GM23338 (cell line): Measurements from ENCODE around the gene GPC6. TPM values are rescaled to one million over a fixed set of nuclear protein-coding genes. Genes with fewer than 3 reads are reported as not detected.

ENCODE experiments used
- ATAC-seq: fragments of 200-7000 bp; cut with Tn5 transposase; 3 replicates; pipeline ENCODE4 v1.9.1; 2020
- DNase-seq: peaks from one replicate; pipeline ENCODE4 v3.0.0-alpha.2; 2015; ENCODE audit warnings: low spot score
- H2AFZ ChIP-seq: fragments of 200-600 bp; sonication (generic); 2 replicates; pipeline ENCODE4 v1.8.0; 2016; ENCODE audit warnings: antibody characterized with exemption, mild to moderate bottlenecking, moderate library complexity
- H3F3A ChIP-seq: fragments of 200-600 bp; sonication (generic); replicated peaks from 2 replicates; pipeline ENCODE4 v1.8.0; 2017; ENCODE audit warnings: antibody characterized with exemption, mixed run types, low read depth
- H3K27ac ChIP-seq: fragments of 200-600 bp; sonication (generic); 2 replicates; pipeline ENCODE4 v1.6.1; 2016; ENCODE audit warnings: low read depth
- H3K27me3 ChIP-seq: fragments of 200-600 bp; sonication (generic); 2 replicates; pipeline ENCODE4 v1.8.0; 2016; ENCODE audit warnings: mild to moderate bottlenecking, mixed run types, moderate library complexity; ENCODE audit not compliant: insufficient read depth
- H3K36me3 ChIP-seq: fragments of 200-600 bp; sonication (generic); 2 replicates; pipeline ENCODE4 v1.8.0; 2016; ENCODE audit warnings: mild to moderate bottlenecking; ENCODE audit not compliant: insufficient read depth
- H3K4me1 ChIP-seq: fragments of 200-600 bp; sonication (generic); 2 replicates; pipeline ENCODE4 v1.8.0; 2016; ENCODE audit warnings: mild to moderate bottlenecking, moderate library complexity; ENCODE audit not compliant: insufficient read depth
- H3K4me2 ChIP-seq: fragments of 200-600 bp; sonication (generic); 2 replicates; pipeline ENCODE4 v1.7.1; 2017; ENCODE audit warnings: mixed run types
- H3K4me3 ChIP-seq: fragments of 200-600 bp; sonication (generic); 2 replicates; pipeline ENCODE4 v1.6.1; 2016; ENCODE audit warnings: mixed run types
- H3K79me2 ChIP-seq: fragments of 200-600 bp; sonication (generic); replicated peaks from 2 replicates; pipeline ENCODE4 v1.8.0; 2017; ENCODE audit warnings: mild to moderate bottlenecking; ENCODE audit not compliant: insufficient read depth
- H3K9me2 ChIP-seq: fragments of 200-600 bp; sonication (generic); 2 replicates; pipeline ENCODE4 v1.8.0; 2017; ENCODE audit not compliant: insufficient read depth
- H4K20me1 ChIP-seq: fragments of 200-600 bp; sonication (generic); replicated peaks from 2 replicates; pipeline ENCODE4 v1.8.0; 2017; ENCODE audit warnings: mild to moderate bottlenecking; ENCODE audit not compliant: insufficient read depth
- H3K27ac Mint-ChIP-seq: 2 replicates; pipeline ENCODE4 v1.8.0; 2020; ENCODE audit warnings: inconsistent platforms, mild to moderate bottlenecking, moderate library complexity, mixed read lengths
- H3K27me3 Mint-ChIP-seq: 3 replicates; pipeline ENCODE4 v1.8.0; 2022; ENCODE audit warnings: low read depth, mild to moderate bottlenecking, moderate library complexity, mixed read lengths, inconsistent platforms; ENCODE audit not compliant: insufficient read depth, poor library complexity
- H3K36me3 Mint-ChIP-seq: 3 replicates; pipeline ENCODE4 v1.8.0; 2021; ENCODE audit warnings: low read depth, mild to moderate bottlenecking, inconsistent platforms, moderate library complexity, mixed read lengths
- H3K4me1 Mint-ChIP-seq: 3 replicates; pipeline ENCODE4 v1.8.0; 2020; ENCODE audit warnings: mild to moderate bottlenecking, inconsistent platforms, mixed read lengths
- H3K4me3 Mint-ChIP-seq: 3 replicates; pipeline ENCODE4 v1.8.0; 2021; ENCODE audit warnings: moderate library complexity, mild to moderate bottlenecking, inconsistent platforms, mixed read lengths
- H3K9me3 Mint-ChIP-seq: 3 replicates; pipeline ENCODE4 v1.8.0; 2020; ENCODE audit warnings: moderate library complexity, mild to moderate bottlenecking, inconsistent platforms, mixed read lengths
- CREB1 ChIP-seq: fragments of 250-450 bp; sonication (Bioruptor Pico); IDR thresholded peaks from 2 replicates; pipeline ENCODE4 v1.5.0; 2020; ENCODE audit warnings: low read depth, mild to moderate bottlenecking, moderate library complexity
- EZH2 ChIP-seq: fragments of 200-600 bp; sonication (generic); IDR thresholded peaks from one replicate; pipeline ENCODE4 v1.8.0; 2017; ENCODE audit warnings: antibody characterized with exemption, mild to moderate bottlenecking, low read depth; ENCODE audit not compliant: unreplicated experiment
- EZH2phosphoT487 ChIP-seq: fragments of 200-600 bp; sonication (generic); IDR thresholded peaks from one replicate; pipeline ENCODE4 v1.8.1; 2018; ENCODE audit warnings: antibody characterized with exemption; ENCODE audit not compliant: unreplicated experiment
- JUNB ChIP-seq: IDR thresholded peaks from one replicate; pipeline ENCODE4 v1.6.1; 2016; ENCODE audit warnings: antibody characterized with exemption; ENCODE audit not compliant: unreplicated experiment
- NANOG ChIP-seq: IDR thresholded peaks from 2 replicates; pipeline ENCODE4 v1.6.1; 2016; ENCODE audit warnings: antibody characterized with exemption, borderline replicate concordance
- POLR2AphosphoS5 ChIP-seq: IDR thresholded peaks from 2 replicates; pipeline ENCODE4 v1.6.1; 2016; ENCODE audit warnings: antibody characterized with exemption, low read depth
- ZNF114 ChIP-seq: fragments of 250-450 bp; sonication (Bioruptor Pico); IDR thresholded peaks from 2 replicates; pipeline ENCODE4 v1.5.0; 2020; ENCODE audit warnings: mild to moderate bottlenecking, moderate library complexity
- ZNF331 ChIP-seq: fragments of 250-450 bp; sonication (Bioruptor Pico); IDR thresholded peaks from 2 replicates; pipeline ENCODE4 v1.5.0; 2020; ENCODE audit warnings: low read depth, mild to moderate bottlenecking, moderate library complexity
- polyA plus RNA-seq: library from polyadenylated mRNA; unstranded; fragments of >200 nt; fragmentation: Nextera tagmentation; extraction: Ambion mirVana; gene quantifications from 2 replicates; pipeline ENCODE4 v1.2.1, GENCODE V29; 2016
- total RNA-seq: library from RNA; depleted of rRNA; stranded (reverse); fragments of >200 nt; shearing (Covaris generic); gene quantifications from 2 replicates; pipeline ENCODE4 v1.2.3, GENCODE V29; 2014
- TF ChIP-seq, protein P1 (sequence below): IDR thresholded peaks from 2 replicates; pipeline ENCODE4 v1.6.1; 2016; ENCODE audit warnings: antibody characterized with exemption
- TF ChIP-seq, protein P2 (sequence below), 2 experiments: fragments of 200-600 bp in 1 of 2; sonication (generic) in 1 of 2; conservative IDR thresholded peaks; 2 replicates each; pipeline versions ENCODE4 v1.5.1 to v1.6.1; 2016 to 2017; ENCODE audit warnings: antibody characterized with exemption in 2 of 2, low read depth in 2 of 2, mild to moderate bottlenecking in 2 of 2, moderate library complexity in 1 of 2
- TF ChIP-seq, protein P3 (sequence below): fragments of 250-450 bp; sonication (Bioruptor Pico); IDR thresholded peaks from 2 replicates; pipeline ENCODE4 v1.5.0; 2020; ENCODE audit warnings: mild to moderate bottlenecking, moderate library complexity

Gene GPC6
- total and polyA plus RNA-seq, 2 experiments from 2014 or later = 6.4 to 28.6 TPM

DNA sequence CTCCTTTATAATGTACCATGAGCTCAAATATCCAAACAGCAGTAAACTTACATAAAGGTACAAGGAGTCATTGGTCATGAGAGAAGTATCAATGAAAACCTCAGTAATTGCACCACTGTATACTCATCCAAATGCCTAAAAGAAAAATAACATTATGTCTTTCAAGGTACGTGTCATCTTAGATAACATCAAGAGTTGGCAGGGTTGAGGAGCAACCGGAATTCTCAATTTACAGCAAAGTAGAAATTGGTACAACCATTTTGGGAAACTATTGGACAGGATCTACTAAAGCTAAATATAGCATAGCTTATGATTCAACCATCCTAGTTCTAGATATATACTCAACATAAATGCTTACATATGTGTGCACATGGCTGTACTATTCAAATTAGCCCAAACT lies 502.8 kb downstream of the GPC6 start:
- no peaks in the 10 kb centered on the region for H3K36me3 Mint-ChIP-seq
- no peaks in the 10 kb centered on the region for H3K4me1 ChIP-seq

DNA sequence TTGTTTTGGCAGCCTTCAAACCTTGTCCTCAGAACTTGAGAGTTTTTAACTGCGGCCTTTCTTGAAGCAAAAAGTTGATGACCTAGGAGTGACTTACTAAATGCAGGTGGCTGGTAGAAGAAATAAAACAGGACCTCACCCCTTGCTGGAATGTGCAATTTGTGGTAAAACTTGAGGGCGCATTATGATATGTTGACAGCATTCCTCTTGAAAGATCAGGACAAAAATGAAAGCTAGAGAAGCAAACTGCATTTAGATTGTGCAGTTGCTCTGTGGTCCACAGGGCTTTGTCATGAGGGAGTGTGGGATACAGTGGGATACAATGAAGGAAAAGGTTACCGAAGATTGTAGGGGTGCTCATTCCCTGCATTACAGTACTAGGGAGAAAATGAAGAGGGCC lies 504.2 kb downstream of the GPC6 start:
- H3K27me3 ChIP-seq = no peaks in the 10 kb centered on the region
- H3K4me2 ChIP-seq = no peak overlapping the region
- no peaks in the 10 kb centered on the region for H3K4me1 ChIP-seq
- Mint-ChIP-seq H3K27me3 (peaks cover 6% of the 10 kb centered on the region), H3K4me1 (peaks cover 13% of the 10 kb centered on the region), H3K9me3 (no peaks in the 10 kb centered on the region; the same call in 2 of the 3 replicates), H3K36me3 (no peaks in the 10 kb centered on the region), H3K4me3 (no peak overlapping the region), H3K27ac (no peak overlapping the region)
- no peak overlapping the region for H3K4me3 ChIP-seq
- no peaks in the 10 kb centered on the region for H3F3A ChIP-seq
- H2AFZ ChIP-seq = no peak overlapping the region
- ATAC-seq = no peak
- no peak for DNase-seq
- H3K9me2 ChIP-seq = no peaks in the 10 kb centered on the region
- no peaks in the 10 kb centered on the region for H3K36me3 ChIP-seq
- H4K20me1 ChIP-seq = no peaks in the 10 kb centered on the region
- H3K27ac ChIP-seq = no peak overlapping the region
- no peaks in the 10 kb centered on the region for H3K79me2 ChIP-seq
- TF ChIP-seq POLR2AphosphoS5 (no peak), CREB1 (CRISPR knock-in tag) (no peak), EZH2 (no peak), NANOG (no peak), EZH2phosphoT487 (no peak), ZNF114 (no peak)
- TF ChIP-seq, protein P1, sequence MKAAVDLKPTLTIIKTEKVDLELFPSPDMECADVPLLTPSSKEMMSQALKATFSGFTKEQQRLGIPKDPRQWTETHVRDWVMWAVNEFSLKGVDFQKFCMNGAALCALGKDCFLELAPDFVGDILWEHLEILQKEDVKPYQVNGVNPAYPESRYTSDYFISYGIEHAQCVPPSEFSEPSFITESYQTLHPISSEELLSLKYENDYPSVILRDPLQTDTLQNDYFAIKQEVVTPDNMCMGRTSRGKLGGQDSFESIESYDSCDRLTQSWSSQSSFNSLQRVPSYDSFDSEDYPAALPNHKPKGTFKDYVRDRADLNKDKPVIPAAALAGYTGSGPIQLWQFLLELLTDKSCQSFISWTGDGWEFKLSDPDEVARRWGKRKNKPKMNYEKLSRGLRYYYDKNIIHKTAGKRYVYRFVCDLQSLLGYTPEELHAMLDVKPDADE = no peak
- TF ChIP-seq, protein P2, sequence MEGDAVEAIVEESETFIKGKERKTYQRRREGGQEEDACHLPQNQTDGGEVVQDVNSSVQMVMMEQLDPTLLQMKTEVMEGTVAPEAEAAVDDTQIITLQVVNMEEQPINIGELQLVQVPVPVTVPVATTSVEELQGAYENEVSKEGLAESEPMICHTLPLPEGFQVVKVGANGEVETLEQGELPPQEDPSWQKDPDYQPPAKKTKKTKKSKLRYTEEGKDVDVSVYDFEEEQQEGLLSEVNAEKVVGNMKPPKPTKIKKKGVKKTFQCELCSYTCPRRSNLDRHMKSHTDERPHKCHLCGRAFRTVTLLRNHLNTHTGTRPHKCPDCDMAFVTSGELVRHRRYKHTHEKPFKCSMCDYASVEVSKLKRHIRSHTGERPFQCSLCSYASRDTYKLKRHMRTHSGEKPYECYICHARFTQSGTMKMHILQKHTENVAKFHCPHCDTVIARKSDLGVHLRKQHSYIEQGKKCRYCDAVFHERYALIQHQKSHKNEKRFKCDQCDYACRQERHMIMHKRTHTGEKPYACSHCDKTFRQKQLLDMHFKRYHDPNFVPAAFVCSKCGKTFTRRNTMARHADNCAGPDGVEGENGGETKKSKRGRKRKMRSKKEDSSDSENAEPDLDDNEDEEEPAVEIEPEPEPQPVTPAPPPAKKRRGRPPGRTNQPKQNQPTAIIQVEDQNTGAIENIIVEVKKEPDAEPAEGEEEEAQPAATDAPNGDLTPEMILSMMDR (conservative IDR thresholded peaks at IDR 0.05; ENCODE audit: low read depth in 2 of 2) = no peak
- TF ChIP-seq, protein P3, sequence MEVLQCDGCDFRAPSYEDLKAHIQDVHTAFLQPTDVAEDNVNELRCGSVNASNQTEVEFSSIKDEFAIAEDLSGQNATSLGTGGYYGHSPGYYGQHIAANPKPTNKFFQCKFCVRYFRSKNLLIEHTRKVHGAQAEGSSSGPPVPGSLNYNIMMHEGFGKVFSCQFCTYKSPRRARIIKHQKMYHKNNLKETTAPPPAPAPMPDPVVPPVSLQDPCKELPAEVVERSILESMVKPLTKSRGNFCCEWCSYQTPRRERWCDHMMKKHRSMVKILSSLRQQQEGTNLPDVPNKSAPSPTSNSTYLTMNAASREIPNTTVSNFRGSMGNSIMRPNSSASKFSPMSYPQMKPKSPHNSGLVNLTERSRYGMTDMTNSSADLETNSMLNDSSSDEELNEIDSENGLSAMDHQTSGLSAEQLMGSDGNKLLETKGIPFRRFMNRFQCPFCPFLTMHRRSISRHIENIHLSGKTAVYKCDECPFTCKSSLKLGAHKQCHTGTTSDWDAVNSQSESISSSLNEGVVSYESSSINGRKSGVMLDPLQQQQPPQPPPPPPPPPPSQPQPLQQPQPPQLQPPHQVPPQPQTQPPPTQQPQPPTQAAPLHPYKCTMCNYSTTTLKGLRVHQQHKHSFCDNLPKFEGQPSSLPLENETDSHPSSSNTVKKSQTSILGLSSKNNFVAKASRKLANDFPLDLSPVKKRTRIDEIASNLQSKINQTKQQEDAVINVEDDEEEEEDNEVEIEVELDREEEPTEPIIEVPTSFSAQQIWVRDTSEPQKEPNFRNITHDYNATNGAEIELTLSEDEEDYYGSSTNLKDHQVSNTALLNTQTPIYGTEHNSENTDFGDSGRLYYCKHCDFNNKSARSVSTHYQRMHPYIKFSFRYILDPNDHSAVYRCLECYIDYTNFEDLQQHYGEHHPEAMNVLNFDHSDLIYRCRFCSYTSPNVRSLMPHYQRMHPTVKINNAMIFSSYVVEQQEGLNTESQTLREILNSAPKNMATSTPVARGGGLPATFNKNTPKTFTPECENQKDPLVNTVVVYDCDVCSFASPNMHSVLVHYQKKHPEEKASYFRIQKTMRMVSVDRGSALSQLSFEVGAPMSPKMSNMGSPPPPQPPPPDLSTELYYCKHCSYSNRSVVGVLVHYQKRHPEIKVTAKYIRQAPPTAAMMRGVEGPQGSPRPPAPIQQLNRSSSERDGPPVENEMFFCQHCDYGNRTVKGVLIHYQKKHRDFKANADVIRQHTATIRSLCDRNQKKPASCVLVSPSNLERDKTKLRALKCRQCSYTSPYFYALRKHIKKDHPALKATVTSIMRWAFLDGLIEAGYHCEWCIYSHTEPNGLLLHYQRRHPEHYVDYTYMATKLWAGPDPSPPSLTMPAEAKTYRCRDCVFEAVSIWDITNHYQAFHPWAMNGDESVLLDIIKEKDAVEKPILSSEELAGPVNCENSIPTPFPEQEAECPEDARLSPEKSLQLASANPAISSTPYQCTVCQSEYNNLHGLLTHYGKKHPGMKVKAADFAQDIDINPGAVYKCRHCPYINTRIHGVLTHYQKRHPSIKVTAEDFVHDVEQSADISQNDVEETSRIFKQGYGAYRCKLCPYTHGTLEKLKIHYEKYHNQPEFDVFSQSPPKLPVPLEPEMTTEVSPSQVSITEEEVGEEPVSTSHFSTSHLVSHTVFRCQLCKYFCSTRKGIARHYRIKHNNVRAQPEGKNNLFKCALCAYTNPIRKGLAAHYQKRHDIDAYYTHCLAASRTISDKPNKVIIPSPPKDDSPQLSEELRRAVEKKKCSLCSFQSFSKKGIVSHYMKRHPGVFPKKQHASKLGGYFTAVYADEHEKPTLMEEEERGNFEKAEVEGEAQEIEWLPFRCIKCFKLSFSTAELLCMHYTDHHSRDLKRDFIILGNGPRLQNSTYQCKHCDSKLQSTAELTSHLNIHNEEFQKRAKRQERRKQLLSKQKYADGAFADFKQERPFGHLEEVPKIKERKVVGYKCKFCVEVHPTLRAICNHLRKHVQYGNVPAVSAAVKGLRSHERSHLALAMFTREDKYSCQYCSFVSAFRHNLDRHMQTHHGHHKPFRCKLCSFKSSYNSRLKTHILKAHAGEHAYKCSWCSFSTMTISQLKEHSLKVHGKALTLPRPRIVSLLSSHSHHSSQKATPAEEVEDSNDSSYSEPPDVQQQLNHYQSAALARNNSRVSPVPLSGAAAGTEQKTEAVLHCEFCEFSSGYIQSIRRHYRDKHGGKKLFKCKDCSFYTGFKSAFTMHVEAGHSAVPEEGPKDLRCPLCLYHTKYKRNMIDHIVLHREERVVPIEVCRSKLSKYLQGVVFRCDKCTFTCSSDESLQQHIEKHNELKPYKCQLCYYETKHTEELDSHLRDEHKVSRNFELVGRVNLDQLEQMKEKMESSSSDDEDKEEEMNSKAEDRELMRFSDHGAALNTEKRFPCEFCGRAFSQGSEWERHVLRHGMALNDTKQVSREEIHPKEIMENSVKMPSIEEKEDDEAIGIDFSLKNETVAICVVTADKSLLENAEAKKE (CRISPR knock-in tag) = no peak

More for the DNA sequence above, 502.8 kb downstream of the GPC6 start:
- Mint-ChIP-seq H3K4me1 (peaks cover 13% of the 10 kb centered on the region), H3K27me3 (no peaks in the 10 kb centered on the region), H3K4me3 (no peak overlapping the region), H3K27ac (no peak overlapping the region), H3K9me3 (no peaks in the 10 kb centered on the region; the same call in 2 of the 3 replicates)
- H3K4me2 ChIP-seq = no peak overlapping the region
- DNase-seq (no peak), ATAC-seq (no peak)
- H3K4me3 ChIP-seq = no peak overlapping the region
- TF ChIP-seq JUNB (no peak), ZNF331 (CRISPR knock-in tag) (no peak)
- no peaks in the 10 kb centered on the region for H3F3A ChIP-seq
- no peaks in the 10 kb centered on the region for H4K20me1 ChIP-seq
- no peak overlapping the region for H3K27ac ChIP-seq
- H3K27me3 ChIP-seq = no peaks in the 10 kb centered on the region
- H3K36me3 ChIP-seq = no peaks in the 10 kb centered on the region
- H2AFZ ChIP-seq = no peak overlapping the region
- no peaks in the 10 kb centered on the region for H3K9me2 ChIP-seq
- H3K79me2 ChIP-seq = no peaks in the 10 kb centered on the region
